ENCODE results near the gene SORL1.

The SORL1 gene

GRCh38 chr11:121606354-121606753, 154.2 kb downstream of the SORL1 start:
- no peak for TF ChIP-seq CTCF (conservative IDR thresholded peaks at IDR 0.05; ENCODE audit: low read depth, low read length)
- Histone ChIP-seq H3K27ac (no peak overlapping the region), H3K4me3 (IDR thresholded peaks at IDR 0.05; ENCODE audit: insufficient read depth, low read depth, low read length) (no peak overlapping the region), H3K27me3 (ENCODE audit: insufficient read depth, low read depth) (no peaks in the 10 kb centered on the region), H3K4me2 (no peak overlapping the region), H3K79me2 (ENCODE audit: insufficient read depth, low read depth) (no peaks in the 10 kb centered on the region), H3K36me3 (ENCODE audit: insufficient read depth) (no peaks in the 10 kb centered on the region), H3K9ac (no peak overlapping the region), H4K20me1 (ENCODE audit: insufficient read depth) (no peaks in the 10 kb centered on the region), H3K4me1 (ENCODE audit: low read depth, poor library complexity, severe bottlenecking) (no peaks in the 10 kb centered on the region), H2AFZ (ENCODE audit: low read depth) (no peak overlapping the region)

GRCh38 chr11:121607341-121607740, 155.2 kb downstream of the SORL1 start:
- no peak overlapping the region for H2AFZ ChIP-seq (ENCODE audit: low read depth)
- H3K4me1 ChIP-seq (ENCODE audit: low read depth, poor library complexity, severe bottlenecking), result no peaks in the 10 kb centered on the region
- no peaks in the 10 kb centered on the region for H3K27me3 ChIP-seq (ENCODE audit: insufficient read depth, low read depth)
- no peak overlapping the region for H3K4me3 ChIP-seq (IDR thresholded peaks at IDR 0.05; ENCODE audit: insufficient read depth, low read depth, low read length)
- H4K20me1 ChIP-seq (ENCODE audit: insufficient read depth), result no peaks in the 10 kb centered on the region
- no peak overlapping the region for H3K4me2 ChIP-seq
- no peak overlapping the region for H3K27ac ChIP-seq
- H3K9ac ChIP-seq, result no peak overlapping the region
- no peaks in the 10 kb centered on the region for H3K79me2 ChIP-seq (ENCODE audit: insufficient read depth, low read depth)
- TF ChIP-seq CTCF (conservative IDR thresholded peaks at IDR 0.05; ENCODE audit: low read depth, low read length), result no peak
- H3K36me3 ChIP-seq (ENCODE audit: insufficient read depth), result no peaks in the 10 kb centered on the region

GRCh38 chr11:121608545-121609098, 156.5 kb downstream of the SORL1 start:
- H4K20me1 ChIP-seq (ENCODE audit: insufficient read depth), result no peaks in the 10 kb centered on the region
- no peaks in the 10 kb centered on the region for H3K36me3 ChIP-seq (ENCODE audit: insufficient read depth)
- no peak overlapping the region for H3K4me2 ChIP-seq
- no peaks in the 10 kb centered on the region for H3K27me3 ChIP-seq (ENCODE audit: insufficient read depth, low read depth)
- H3K79me2 ChIP-seq (ENCODE audit: insufficient read depth, low read depth), result no peaks in the 10 kb centered on the region
- no peak overlapping the region for H3K27ac ChIP-seq
- H2AFZ ChIP-seq (ENCODE audit: low read depth), result no peak overlapping the region
- no peak for TF ChIP-seq CTCF (conservative IDR thresholded peaks at IDR 0.05; ENCODE audit: low read depth, low read length)
- H3K4me3 ChIP-seq (IDR thresholded peaks at IDR 0.05; ENCODE audit: insufficient read depth, low read depth, low read length), result no peak overlapping the region
- no peaks in the 10 kb centered on the region for H3K4me1 ChIP-seq (ENCODE audit: low read depth, poor library complexity, severe bottlenecking)
- H3K9ac ChIP-seq, result no peak overlapping the region

- Histone ChIP-seq H3K27ac (no peak overlapping the region), H3K4me2 (no peak overlapping the region), H3K9ac (no peak overlapping the region), H3K36me3 (ENCODE audit: insufficient read depth) (no peaks in the 10 kb centered on the region), H4K20me1 (ENCODE audit: insufficient read depth) (no peaks in the 10 kb centered on the region), H3K27me3 (ENCODE audit: insufficient read depth, low read depth) (no peaks in the 10 kb centered on the region), H3K4me1 (ENCODE audit: low read depth, poor library complexity, severe bottlenecking) (no peaks in the 10 kb centered on the region), H2AFZ (ENCODE audit: low read depth) (no peak overlapping the region), H3K4me3 (IDR thresholded peaks at IDR 0.05; ENCODE audit: insufficient read depth, low read depth, low read length) (no peak overlapping the region), H3K79me2 (ENCODE audit: insufficient read depth, low read depth) (no peaks in the 10 kb centered on the region)
- TF ChIP-seq CTCF (conservative IDR thresholded peaks at IDR 0.05; ENCODE audit: low read depth, low read length), result no peak
Observed at GRCh38 chr11:121610706-121611105, 158.6 kb downstream of the SORL1 start.
